OCI-LY1 (cell line): Measurements from ENCODE around the gene MTARC1.

ENCODE experiments used
- H2AFZ ChIP-seq: fragments of 200-600 bp; sonication (generic), shearing (Covaris generic); 2 replicates; pipeline ENCODE4 v1.6.0; 2014; ENCODE audit warnings: antibody characterized with exemption, mild to moderate bottlenecking, low read length
- H3F3A ChIP-seq: fragments of 200-600 bp; sonication (generic), shearing (Covaris generic); 2 replicates; pipeline ENCODE4 v1.6.0; 2014; ENCODE audit warnings: mild to moderate bottlenecking, antibody characterized with exemption, low read length, moderate library complexity; ENCODE audit not compliant: insufficient read depth
- H3K27ac ChIP-seq: fragments of 200-600 bp; sonication (generic); 2 replicates; pipeline ENCODE4 v1.5.1; 2014; ENCODE audit warnings: low read length, mixed run types, mild to moderate bottlenecking, low read depth; ENCODE audit not compliant: poor library complexity, severe bottlenecking
- H3K27me3 ChIP-seq: fragments of 200-600 bp; sonication (generic); 2 replicates; pipeline ENCODE4 v1.6.0; 2014; ENCODE audit warnings: antibody characterized with exemption, mild to moderate bottlenecking, low read length, moderate library complexity; ENCODE audit not compliant: insufficient read depth
- H3K36me3 ChIP-seq: fragments of 200-600 bp; sonication (generic); 2 replicates; pipeline ENCODE4 v1.6.1; 2014; ENCODE audit warnings: mild to moderate bottlenecking, antibody characterized with exemption, low read length, moderate library complexity, mixed read lengths; ENCODE audit not compliant: insufficient read depth
- H3K4me1 ChIP-seq: fragments of 200-600 bp; sonication (generic); 2 replicates; pipeline ENCODE4 v1.5.1; 2014; ENCODE audit warnings: mild to moderate bottlenecking, low read length, moderate library complexity; ENCODE audit not compliant: insufficient read depth, severe bottlenecking
- H3K4me2 ChIP-seq: fragments of 200-600 bp; sonication (generic), shearing (Covaris generic); 2 replicates; pipeline ENCODE4 v1.6.1; 2014; ENCODE audit warnings: low read length
- H3K4me3 ChIP-seq: fragments of 200-600 bp; sonication (generic); 2 replicates; pipeline ENCODE4 v1.5.1; 2014; ENCODE audit warnings: low read length, low read depth, mild to moderate bottlenecking, mixed read lengths; ENCODE audit not compliant: poor library complexity, severe bottlenecking
- H3K79me2 ChIP-seq: fragments of 200-600 bp; shearing (Covaris generic); 2 replicates; pipeline ENCODE4 v1.6.1; 2016; ENCODE audit warnings: mixed run types, low read length, mixed read lengths; ENCODE audit not compliant: insufficient read depth
- H3K9ac ChIP-seq: fragments of 200-600 bp; sonication (generic), shearing (Covaris generic); 2 replicates; pipeline ENCODE4 v1.6.1; 2014; ENCODE audit warnings: mild to moderate bottlenecking, low read length, mixed read lengths
- H3K9me2 ChIP-seq: fragments of 200-600 bp; sonication (generic), shearing (Covaris generic); 2 replicates; pipeline ENCODE4 v1.6.1; 2014; ENCODE audit warnings: low read depth, mild to moderate bottlenecking, low read length, mixed read lengths
- H3K9me3 ChIP-seq: fragments of 200-600 bp; shearing (Covaris generic); 2 replicates; pipeline ENCODE4 v1.6.1; 2014; ENCODE audit warnings: low read length, mixed read lengths
- H4K20me1 ChIP-seq: fragments of 200-600 bp; sonication (generic), shearing (Covaris generic); 2 replicates; pipeline ENCODE4 v1.6.0; 2016; ENCODE audit warnings: mild to moderate bottlenecking, low read length; ENCODE audit not compliant: insufficient read depth
- EZH2 ChIP-seq: fragments of 200-600 bp; sonication (generic), shearing (Covaris generic); IDR thresholded peaks from 2 replicates; pipeline ENCODE4 v1.8.0; 2017; ENCODE audit warnings: borderline replicate concordance, mixed run types, mild to moderate bottlenecking, antibody characterized with exemption, low read length, moderate library complexity, mixed read lengths
- TF ChIP-seq, protein P1 (sequence below): fragments of 200-600 bp; sonication (generic), shearing (Covaris generic); IDR thresholded peaks from 2 replicates; pipeline ENCODE4 v1.5.1; 2017; ENCODE audit warnings: mild to moderate bottlenecking, antibody characterized with exemption, low read length, moderate library complexity, mixed read lengths

Gene MTARC1

DNA sequence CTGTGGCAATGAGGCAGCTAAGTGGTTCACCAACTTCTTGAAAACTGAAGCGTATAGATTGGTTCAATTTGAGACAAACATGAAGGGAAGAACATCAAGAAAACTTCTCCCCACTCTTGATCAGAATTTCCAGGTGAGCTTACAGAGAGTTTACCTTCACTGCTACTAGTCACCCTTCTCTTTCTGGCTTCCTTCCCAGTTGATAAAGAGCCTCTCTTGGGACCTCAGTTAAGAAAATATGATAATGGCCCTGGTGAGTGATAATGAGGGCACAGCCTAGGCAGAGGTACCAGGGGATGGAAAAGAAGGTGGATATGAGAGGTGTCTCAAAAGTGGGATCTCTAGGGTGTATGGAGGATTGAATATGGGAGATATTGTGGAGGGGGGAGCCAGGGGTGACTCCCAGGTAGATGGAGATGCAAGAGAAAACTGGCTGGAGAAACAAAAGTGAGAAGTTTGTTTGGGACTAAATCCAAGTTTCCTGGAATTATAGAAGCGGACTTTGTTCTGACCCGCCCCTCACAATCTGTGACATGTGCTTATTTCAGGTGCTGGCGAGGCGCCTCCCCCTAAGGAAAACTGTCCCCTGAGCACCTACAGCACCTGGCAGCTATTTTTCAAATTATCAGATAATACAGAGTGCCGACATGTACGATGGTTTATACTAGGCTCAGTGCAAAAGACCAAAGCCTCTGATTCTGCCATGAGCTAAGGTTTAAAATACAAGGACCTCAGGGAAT is 24.9 kb upstream of the MTARC1 start:
- no peak overlapping the region for H3K4me3 ChIP-seq
- H3K36me3 ChIP-seq: no peaks in the 10 kb centered on the region
- no peak overlapping the region for H3K27ac ChIP-seq
- no peaks in the 10 kb centered on the region; the same call in 1 of the 2 replicates for H3K27me3 ChIP-seq
- H3F3A ChIP-seq: no peaks in the 10 kb centered on the region
- H2AFZ ChIP-seq: no peak overlapping the region
- H3K9me2 ChIP-seq: no peaks in the 10 kb centered on the region
- no peaks in the 10 kb centered on the region for H3K9me3 ChIP-seq
- TF ChIP-seq, protein P1, sequence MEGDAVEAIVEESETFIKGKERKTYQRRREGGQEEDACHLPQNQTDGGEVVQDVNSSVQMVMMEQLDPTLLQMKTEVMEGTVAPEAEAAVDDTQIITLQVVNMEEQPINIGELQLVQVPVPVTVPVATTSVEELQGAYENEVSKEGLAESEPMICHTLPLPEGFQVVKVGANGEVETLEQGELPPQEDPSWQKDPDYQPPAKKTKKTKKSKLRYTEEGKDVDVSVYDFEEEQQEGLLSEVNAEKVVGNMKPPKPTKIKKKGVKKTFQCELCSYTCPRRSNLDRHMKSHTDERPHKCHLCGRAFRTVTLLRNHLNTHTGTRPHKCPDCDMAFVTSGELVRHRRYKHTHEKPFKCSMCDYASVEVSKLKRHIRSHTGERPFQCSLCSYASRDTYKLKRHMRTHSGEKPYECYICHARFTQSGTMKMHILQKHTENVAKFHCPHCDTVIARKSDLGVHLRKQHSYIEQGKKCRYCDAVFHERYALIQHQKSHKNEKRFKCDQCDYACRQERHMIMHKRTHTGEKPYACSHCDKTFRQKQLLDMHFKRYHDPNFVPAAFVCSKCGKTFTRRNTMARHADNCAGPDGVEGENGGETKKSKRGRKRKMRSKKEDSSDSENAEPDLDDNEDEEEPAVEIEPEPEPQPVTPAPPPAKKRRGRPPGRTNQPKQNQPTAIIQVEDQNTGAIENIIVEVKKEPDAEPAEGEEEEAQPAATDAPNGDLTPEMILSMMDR: no peak
- TF ChIP-seq EZH2: no peak
- no peak overlapping the region for H3K4me2 ChIP-seq
- H3K9ac ChIP-seq: no peak overlapping the region
- no peaks in the 10 kb centered on the region for H4K20me1 ChIP-seq
- no peaks in the 10 kb centered on the region for H3K4me1 ChIP-seq
- H3K79me2 ChIP-seq: no peaks in the 10 kb centered on the region

DNA sequence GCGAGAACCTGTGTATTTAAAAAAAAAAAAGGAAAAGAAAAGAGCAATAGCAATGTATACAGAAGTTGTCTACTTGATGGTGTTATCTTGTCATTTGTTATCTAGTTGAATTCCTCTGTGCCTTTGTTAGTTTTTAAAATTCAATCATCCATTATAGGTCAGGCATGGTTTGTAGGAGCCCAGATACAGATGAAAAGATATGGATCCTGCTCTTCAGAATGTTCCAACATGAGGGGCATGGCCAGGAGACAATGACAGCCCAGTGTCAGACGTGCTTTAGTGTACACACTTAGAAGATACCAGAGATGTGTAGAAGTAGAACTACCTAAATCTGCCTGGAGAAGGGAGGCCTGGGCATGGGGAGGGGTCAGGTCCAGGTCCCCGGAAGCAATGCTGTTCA is 22.0 kb upstream of the MTARC1 start:
- TF ChIP-seq, protein P1: no peak
- TF ChIP-seq EZH2: no peak
- H3K9me3 ChIP-seq: no peaks in the 10 kb centered on the region
- no peak overlapping the region for H2AFZ ChIP-seq

DNA sequence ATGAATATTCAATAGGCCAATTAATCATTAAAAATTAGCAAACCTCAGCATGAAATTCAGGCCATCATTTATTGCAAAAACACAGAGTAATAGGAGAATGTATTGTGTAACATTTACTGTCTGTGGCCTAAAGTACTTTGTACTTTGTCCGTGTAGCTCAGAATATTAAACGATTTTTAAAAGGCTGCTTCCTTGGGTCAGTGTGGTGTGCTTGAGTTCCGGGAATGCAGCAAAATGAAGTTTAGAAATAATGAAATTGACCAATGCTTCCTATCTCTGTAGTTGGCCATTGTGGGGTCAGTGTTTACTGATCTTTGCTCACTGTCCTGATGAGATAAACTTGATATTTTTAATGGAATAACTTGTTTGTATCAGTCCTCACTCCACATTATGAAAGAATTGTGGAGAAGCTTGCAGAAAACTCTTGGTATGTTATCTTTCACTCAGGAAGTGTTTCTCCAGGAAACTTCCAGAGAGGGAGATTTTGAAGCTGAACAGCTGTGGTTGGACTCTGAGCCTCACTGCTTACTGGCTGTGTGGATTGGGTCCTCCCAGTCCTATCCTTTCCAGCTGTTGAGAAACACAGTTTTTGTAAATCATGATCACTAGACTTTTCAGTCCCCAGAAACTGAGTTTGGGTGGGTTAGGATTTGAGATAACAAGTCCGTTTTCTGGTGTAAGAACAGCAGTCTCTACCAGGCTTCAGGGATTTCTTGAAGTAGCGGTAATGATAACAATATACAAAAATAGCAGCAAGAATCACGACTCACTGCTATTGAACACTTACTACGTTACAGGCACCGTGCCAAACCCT is 19.2 kb upstream of the MTARC1 start:
- Histone ChIP-seq H3K79me2 (no peaks in the 10 kb centered on the region), H3K4me1 (peaks cover 5% of the 10 kb centered on the region), H3F3A (no peaks in the 10 kb centered on the region), H3K9me3 (no peaks in the 10 kb centered on the region), H3K9me2 (no peaks in the 10 kb centered on the region), H3K9ac (no peak overlapping the region), H4K20me1 (no peaks in the 10 kb centered on the region), H3K27ac (no peak overlapping the region), H2AFZ (no peak overlapping the region), H3K4me2 (no peak overlapping the region), H3K4me3 (no peak overlapping the region), H3K27me3 (no peaks in the 10 kb centered on the region; the same call in 1 of the 2 replicates), H3K36me3 (no peaks in the 10 kb centered on the region)
- TF ChIP-seq, protein P1: no peak
- TF ChIP-seq EZH2: no peak

More for the DNA sequence above, 22.0 kb upstream of the MTARC1 start:
- Histone ChIP-seq H3K27me3 (no peaks in the 10 kb centered on the region; the same call in 1 of the 2 replicates), H3K79me2 (no peaks in the 10 kb centered on the region), H3K4me3 (no peak overlapping the region), H3K36me3 (no peaks in the 10 kb centered on the region), H3K9me2 (no peaks in the 10 kb centered on the region), H3K27ac (no peak overlapping the region), H3K4me1 (no peaks in the 10 kb centered on the region), H3K9ac (no peak overlapping the region), H3F3A (no peaks in the 10 kb centered on the region), H4K20me1 (no peaks in the 10 kb centered on the region), H3K4me2 (no peak overlapping the region)
